Measurements from ENCODE around the gene BET1. TPM values are rescaled to one million over a fixed set of nuclear protein-coding genes. Genes with fewer than 3 reads are reported as not detected.

BET1 gene
- total and polyA plus RNA-seq, 9 of the 15 experiments (the other 6 are each of a cell fraction or from before 2014, with no cell fraction given) = 15.8 to 190 (median 37.8) TPM

DNA sequence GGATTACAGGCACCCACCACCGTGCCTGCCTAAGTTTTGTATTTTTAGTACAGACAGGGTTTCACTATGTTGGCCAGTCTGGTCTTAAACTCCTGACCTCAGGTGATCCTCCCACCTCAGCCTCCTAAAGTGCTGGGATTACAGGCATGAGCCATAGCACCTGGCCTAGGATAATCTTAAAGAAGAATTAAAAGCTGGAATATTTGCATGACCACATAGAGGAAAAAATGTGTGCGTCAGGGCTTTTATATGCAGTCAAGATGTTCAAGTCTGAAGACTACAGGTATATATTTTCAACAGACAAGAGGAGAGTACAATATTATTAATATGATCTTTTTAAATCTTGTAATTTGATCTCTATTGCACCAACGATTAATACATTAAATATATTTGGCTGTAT lies 43.2 kb downstream of the BET1 start:
- Histone ChIP-seq H3K4me3 (no peak overlapping the region), H3K36me3 (ENCODE audit: control insufficient read depth, insufficient read depth, low read length) (no peaks in the 10 kb centered on the region), H3K9me1 (ENCODE audit: control insufficient read depth, insufficient read depth, low read length) (no peaks in the 10 kb centered on the region), H3K27ac (ENCODE audit: extremely low read depth, low read depth, low read length) (no peak overlapping the region), H3K4me2 (ENCODE audit: insufficient read depth, low read length) (no peak overlapping the region), H3K27me3 (ENCODE audit: control insufficient read depth in 2 of 2, insufficient read depth in 2 of 2, low read length in 2 of 2) (no peaks in the 10 kb centered on the region), H3K4me1 (replicated peaks in 1 of 2; ENCODE audit: control insufficient read depth in 2 of 2, insufficient read depth in 2 of 2, low read length in 2 of 2) (no peaks in the 10 kb centered on the region), H4K20me1 (replicated peaks; ENCODE audit: control insufficient read depth, insufficient read depth, low read length) (no peaks in the 10 kb centered on the region), H3K9me3 (replicated peaks; ENCODE audit: control insufficient read depth, insufficient read depth, low read depth, low read length) (no peaks in the 10 kb centered on the region), H2AFZ (ENCODE audit: low read depth, low read length) (no peak overlapping the region), H3K9ac (ENCODE audit: insufficient read depth in 1 of 2, low read depth in 2 of 2, low read length in 2 of 2) (no peak overlapping the region), H3K79me2 (ENCODE audit: control insufficient read depth, insufficient read depth, low read length) (no peaks in the 10 kb centered on the region)
- FAIRE-seq (no peak), DNase-seq (ENCODE audit: extremely low read depth in 1 of 4, low spot score in 3 of 4) (no peak), ATAC-seq (no peak)
- CTCF ChIA-PET (ENCODE audit: low intra/inter-chr PET ratio) = no interaction called here
- POLR2A ChIA-PET = interaction anchor here (0.5 kb wide), 1 partner anchor 11 kb away, joined by 4 read pairs; no protein-coding TSS in a partner anchor
- in situ Hi-C loops (cut with MboI) = no loop called here
- no TSS peak for BruUV-seq (replicated peaks)
- 0% methylated on average over 3 of the region's 3 CpGs for whole genome bisulfite sequencing (ENCODE audit: insufficient coverage, low coverage, missing lambda C conversion rate)
- TF ChIP-seq SAFB (IDR thresholded peaks at IDR 0.05; ENCODE audit: borderline replicate concordance, low read depth, low read length) = no peak
- no peak for TF ChIP-seq DDX20 (tag; IDR thresholded peaks at IDR 0.05; ENCODE audit: low read depth)
- no peak for TF ChIP-seq ZNF280B (CRISPR knock-in tag; IDR thresholded peaks at IDR 0.05)
- no peak for TF ChIP-seq ETV6 (IDR thresholded peaks at IDR 0.05; ENCODE audit: borderline replicate concordance in 1 of 2, low read depth in 2 of 2, low read length in 1 of 2)
- TF ChIP-seq ETV6 (CRISPR knock-in tag; IDR thresholded peaks at IDR 0.05; ENCODE audit: borderline replicate concordance) = no peak
- no peak for TF ChIP-seq ZBTB1 (CRISPR knock-in tag; IDR thresholded peaks at IDR 0.05; ENCODE audit: borderline replicate concordance, low read depth)
- no peak for TF ChIP-seq GABPB1 (CRISPR knock-in tag; IDR thresholded peaks at IDR 0.05)
- TF ChIP-seq, protein P1, sequence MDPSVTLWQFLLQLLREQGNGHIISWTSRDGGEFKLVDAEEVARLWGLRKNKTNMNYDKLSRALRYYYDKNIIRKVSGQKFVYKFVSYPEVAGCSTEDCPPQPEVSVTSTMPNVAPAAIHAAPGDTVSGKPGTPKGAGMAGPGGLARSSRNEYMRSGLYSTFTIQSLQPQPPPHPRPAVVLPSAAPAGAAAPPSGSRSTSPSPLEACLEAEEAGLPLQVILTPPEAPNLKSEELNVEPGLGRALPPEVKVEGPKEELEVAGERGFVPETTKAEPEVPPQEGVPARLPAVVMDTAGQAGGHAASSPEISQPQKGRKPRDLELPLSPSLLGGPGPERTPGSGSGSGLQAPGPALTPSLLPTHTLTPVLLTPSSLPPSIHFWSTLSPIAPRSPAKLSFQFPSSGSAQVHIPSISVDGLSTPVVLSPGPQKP (CRISPR knock-in tag; IDR thresholded peaks at IDR 0.05) = no peak
- TF ChIP-seq, protein P2, sequence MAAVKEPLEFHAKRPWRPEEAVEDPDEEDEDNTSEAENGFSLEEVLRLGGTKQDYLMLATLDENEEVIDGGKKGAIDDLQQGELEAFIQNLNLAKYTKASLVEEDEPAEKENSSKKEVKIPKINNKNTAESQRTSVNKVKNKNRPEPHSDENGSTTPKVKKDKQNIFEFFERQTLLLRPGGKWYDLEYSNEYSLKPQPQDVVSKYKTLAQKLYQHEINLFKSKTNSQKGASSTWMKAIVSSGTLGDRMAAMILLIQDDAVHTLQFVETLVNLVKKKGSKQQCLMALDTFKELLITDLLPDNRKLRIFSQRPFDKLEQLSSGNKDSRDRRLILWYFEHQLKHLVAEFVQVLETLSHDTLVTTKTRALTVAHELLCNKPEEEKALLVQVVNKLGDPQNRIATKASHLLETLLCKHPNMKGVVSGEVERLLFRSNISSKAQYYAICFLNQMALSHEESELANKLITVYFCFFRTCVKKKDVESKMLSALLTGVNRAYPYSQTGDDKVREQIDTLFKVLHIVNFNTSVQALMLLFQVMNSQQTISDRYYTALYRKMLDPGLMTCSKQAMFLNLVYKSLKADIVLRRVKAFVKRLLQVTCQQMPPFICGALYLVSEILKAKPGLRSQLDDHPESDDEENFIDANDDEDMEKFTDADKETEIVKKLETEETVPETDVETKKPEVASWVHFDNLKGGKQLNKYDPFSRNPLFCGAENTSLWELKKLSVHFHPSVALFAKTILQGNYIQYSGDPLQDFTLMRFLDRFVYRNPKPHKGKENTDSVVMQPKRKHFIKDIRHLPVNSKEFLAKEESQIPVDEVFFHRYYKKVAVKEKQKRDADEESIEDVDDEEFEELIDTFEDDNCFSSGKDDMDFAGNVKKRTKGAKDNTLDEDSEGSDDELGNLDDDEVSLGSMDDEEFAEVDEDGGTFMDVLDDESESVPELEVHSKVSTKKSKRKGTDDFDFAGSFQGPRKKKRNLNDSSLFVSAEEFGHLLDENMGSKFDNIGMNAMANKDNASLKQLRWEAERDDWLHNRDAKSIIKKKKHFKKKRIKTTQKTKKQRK (IDR thresholded peaks at IDR 0.05; ENCODE audit: borderline replicate concordance, low read depth, low read length) = no peak
- no peak for TF ChIP-seq PATZ1 (CRISPR knock-in tag; IDR thresholded peaks at IDR 0.05; ENCODE audit: borderline replicate concordance)
- no peak for TF ChIP-seq POLR2B (IDR thresholded peaks at IDR 0.05; ENCODE audit: low read depth, partially characterized antibody)
- no peak for TF ChIP-seq HNRNPK (IDR thresholded peaks at IDR 0.05; ENCODE audit: low read depth, low read length, poor library complexity, severe bottlenecking)
- intact Hi-C loops (cut with micrococcal nuclease) = no loop called here
